H4 (cell line): ENCODE data around the gene KSR1. TPM values are rescaled to one million over a fixed set of nuclear protein-coding genes. Genes with fewer than 3 reads are reported as not detected.
"Not testable (repeated sequence)": the region's sequence is repeated elsewhere in the genome, so short reads cannot be mapped to it uniquely, and the experiment has no call there.

Source experiments
- DNase-seq: peaks from one replicate; pipeline ENCODE4 v3.0.0-alpha.2; 2015; ENCODE audit warnings: low spot score
- total RNA-seq: library from RNA; depleted of rRNA; stranded (reverse); fragments of >200 nt; shearing (Covaris generic); gene quantifications from 2 replicates; pipeline ENCODE4 v1.2.3, GENCODE V29; 2014

KSR1 gene
- total RNA-seq, 1 experiment from 2014 or later = 3.9 TPM

- no peak for DNase-seq
Measured at GRCh38 chr17:27494192-27495091, 38.2 kb downstream of the KSR1 start.

GRCh38 chr17:27495460-27495859, 39.2 kb downstream of the KSR1 start:
- DNase-seq = no peak

GRCh38 chr17:27496005-27496404, 39.8 kb downstream of the KSR1 start:
- no peak for DNase-seq

GRCh38 chr17:27496437-27496943, 40.2 kb downstream of the KSR1 start:
- DNase-seq = no peak

- DNase-seq = no peak
Measured at GRCh38 chr17:27496971-27497370, 40.7 kb downstream of the KSR1 start.

- DNase-seq = no peak
Measured at GRCh38 chr17:27497696-27498095, 41.4 kb downstream of the KSR1 start.

GRCh38 chr17:27498615-27499309, 42.5 kb downstream of the KSR1 start:
- DNase-seq = no peak

- DNase-seq = no peak
Measured at GRCh38 chr17:27499451-27500265, 43.4 kb downstream of the KSR1 start.

- not testable (repeated sequence) for DNase-seq
Measured at GRCh38 chr17:27501338-27501737, 45.1 kb downstream of the KSR1 start.

GRCh38 chr17:27502526-27503324, 46.5 kb downstream of the KSR1 start:
- DNase-seq = no peak

- DNase-seq = no peak
Measured at GRCh38 chr17:27503611-27504010, 47.4 kb downstream of the KSR1 start.

GRCh38 chr17:27504188-27504995, 48.1 kb downstream of the KSR1 start:
- DNase-seq = no peak

GRCh38 chr17:27506348-27507218, 50.3 kb downstream of the KSR1 start:
- no peak for DNase-seq

- DNase-seq = no peak
Measured at GRCh38 chr17:27511168-27511883, 55.1 kb downstream of the KSR1 start.

- no peak for DNase-seq
Measured at GRCh38 chr17:27512031-27512430, 55.8 kb downstream of the KSR1 start.

- no peak for DNase-seq
Measured at GRCh38 chr17:27512511-27513346, 56.5 kb downstream of the KSR1 start.

GRCh38 chr17:27513849-27514248, 57.6 kb downstream of the KSR1 start:
- DNase-seq = no peak
